ENCODE data around the gene OR10A7. TPM values are rescaled to one million over a fixed set of nuclear protein-coding genes. Genes with fewer than 3 reads are reported as not detected.
"Not testable (repeated sequence)": the region's sequence is repeated elsewhere in the genome, so short reads cannot be mapped to it uniquely, and the experiment has no call there.

The OR10A7 gene, protein sequence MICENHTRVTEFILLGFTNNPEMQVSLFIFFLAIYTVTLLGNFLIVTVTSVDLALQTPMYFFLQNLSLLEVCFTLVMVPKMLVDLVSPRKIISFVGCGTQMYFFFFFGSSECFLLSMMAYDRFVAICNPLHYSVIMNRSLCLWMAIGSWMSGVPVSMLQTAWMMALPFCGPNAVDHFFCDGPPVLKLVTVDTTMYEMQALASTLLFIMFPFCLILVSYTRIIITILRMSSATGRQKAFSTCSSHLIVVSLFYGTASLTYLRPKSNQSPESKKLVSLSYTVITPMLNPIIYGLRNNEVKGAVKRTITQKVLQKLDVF
- total RNA-seq (not detected), polyA plus RNA-seq (ENCODE audit: insufficient read depth, low read depth, low replicate concordance) (not detected)
- long read RNA-seq, donor 1, result 0 reads
- long read RNA-seq, donor 2, result 0 reads
- long read RNA-seq, donor 3, result 0 reads
- long read RNA-seq, donor 4, result 0 reads
- long read RNA-seq, donor 5, result 0 reads
- long read RNA-seq, donor 6, result 0 reads
- long read RNA-seq, donor 7, result 0 reads
- long read RNA-seq, donor 8, result 0 reads
- long read RNA-seq, donor 9, result 0 reads
- long read RNA-seq, donor 10, result 0 reads

DNA sequence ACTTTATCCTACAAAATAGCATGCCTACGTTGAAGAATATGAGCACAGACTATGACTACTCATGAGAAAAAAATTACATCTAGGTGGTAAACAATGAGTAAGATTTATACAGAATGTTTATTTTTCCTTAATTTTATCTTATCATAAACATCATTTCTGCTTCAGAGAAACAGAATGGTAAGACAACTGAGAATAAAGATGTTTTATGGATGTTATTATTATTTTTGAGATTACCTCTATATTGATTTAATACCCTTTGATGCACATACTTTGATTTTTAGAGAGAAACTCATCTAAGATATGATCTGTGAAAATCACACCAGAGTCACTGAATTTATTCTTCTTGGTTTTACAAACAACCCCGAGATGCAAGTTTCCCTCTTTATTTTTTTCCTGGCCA lies at the start of gene OR10A7:
OR10A7 (plus strand) TSS at position 301 of the 400 bp plus-strand sequence; CDS start at position 301, 0 bp downstream.
- FAIRE-seq (no peak), DNase-seq (no peak)
- Histone ChIP-seq H3K4me3 (ENCODE audit: low read length in 3 of 3) (no peak within 1 kb of the TSS), H3K9me3 (ENCODE audit: control insufficient read depth in 2 of 3, insufficient read depth in 1 of 3, low read length in 3 of 3) (no peaks in the 10 kb centered on the region), H3K36me3 (ENCODE audit: control insufficient read depth in 2 of 3, insufficient read depth in 3 of 3, low read length in 3 of 3) (no peaks in the 10 kb centered on the region), H3K4me1 (ENCODE audit: control insufficient read depth in 2 of 3, insufficient read depth in 2 of 3, low read depth in 1 of 3, low read length in 3 of 3) (no peaks in the 10 kb centered on the region), H3K27ac (ENCODE audit: low read depth in 2 of 2, low read length in 2 of 2) (no peak within 1 kb of the TSS), H3K27me3 (ENCODE audit: control insufficient read depth, insufficient read depth, low read length) (no peaks in the 10 kb centered on the region), H3K9ac (ENCODE audit: low read length in 3 of 3) (no peak within 1 kb of the TSS)
- intact Hi-C loops (cut with DNase I), result no loop called here
- TF ChIP-seq, protein P1, sequence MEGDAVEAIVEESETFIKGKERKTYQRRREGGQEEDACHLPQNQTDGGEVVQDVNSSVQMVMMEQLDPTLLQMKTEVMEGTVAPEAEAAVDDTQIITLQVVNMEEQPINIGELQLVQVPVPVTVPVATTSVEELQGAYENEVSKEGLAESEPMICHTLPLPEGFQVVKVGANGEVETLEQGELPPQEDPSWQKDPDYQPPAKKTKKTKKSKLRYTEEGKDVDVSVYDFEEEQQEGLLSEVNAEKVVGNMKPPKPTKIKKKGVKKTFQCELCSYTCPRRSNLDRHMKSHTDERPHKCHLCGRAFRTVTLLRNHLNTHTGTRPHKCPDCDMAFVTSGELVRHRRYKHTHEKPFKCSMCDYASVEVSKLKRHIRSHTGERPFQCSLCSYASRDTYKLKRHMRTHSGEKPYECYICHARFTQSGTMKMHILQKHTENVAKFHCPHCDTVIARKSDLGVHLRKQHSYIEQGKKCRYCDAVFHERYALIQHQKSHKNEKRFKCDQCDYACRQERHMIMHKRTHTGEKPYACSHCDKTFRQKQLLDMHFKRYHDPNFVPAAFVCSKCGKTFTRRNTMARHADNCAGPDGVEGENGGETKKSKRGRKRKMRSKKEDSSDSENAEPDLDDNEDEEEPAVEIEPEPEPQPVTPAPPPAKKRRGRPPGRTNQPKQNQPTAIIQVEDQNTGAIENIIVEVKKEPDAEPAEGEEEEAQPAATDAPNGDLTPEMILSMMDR (IDR thresholded peaks at IDR 0.05; ENCODE audit: borderline replicate concordance, extremely low read depth, insufficient read depth), result no peak

DNA sequence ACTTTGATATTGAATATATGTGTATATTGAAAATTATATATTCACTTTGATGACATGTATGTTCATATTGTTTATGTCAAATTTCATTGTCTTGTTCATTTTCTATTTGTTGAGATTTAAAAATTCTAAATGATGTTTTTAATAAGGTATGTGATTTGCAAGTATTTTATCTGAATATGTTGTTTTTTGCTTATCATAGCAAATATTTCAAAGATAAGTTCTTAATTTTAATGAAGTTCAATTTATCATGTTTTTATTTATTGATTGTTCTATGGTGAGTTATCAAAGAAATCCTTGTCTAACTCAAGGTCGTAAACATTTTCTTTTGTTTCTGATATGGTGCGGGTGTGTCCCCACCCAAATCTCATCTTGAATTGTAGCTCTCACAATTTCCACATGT lies 49.4 kb upstream of the OR10A7 start:
- intact Hi-C loops (cut with DNase I), result no loop called here
- no peaks in the 10 kb centered on the region for H3K9me3 ChIP-seq (ENCODE audit: control insufficient read depth in 2 of 3, insufficient read depth in 1 of 3, low read length in 3 of 3)
- no peak overlapping the region for H3K27ac ChIP-seq (ENCODE audit: low read depth in 2 of 2, low read length in 2 of 2)
- H3K36me3 ChIP-seq (ENCODE audit: control insufficient read depth in 2 of 3, insufficient read depth in 3 of 3, low read length in 3 of 3), result no peaks in the 10 kb centered on the region
- FAIRE-seq, result peak; percentile 76
- H3K9ac ChIP-seq (ENCODE audit: low read length in 3 of 3), result no peak overlapping the region
- no peaks in the 10 kb centered on the region for H3K4me1 ChIP-seq (ENCODE audit: control insufficient read depth in 2 of 3, insufficient read depth in 2 of 3, low read depth in 1 of 3, low read length in 3 of 3)
- no peak overlapping the region for H3K4me3 ChIP-seq (ENCODE audit: low read length in 3 of 3)
- no peak for DNase-seq
- TF ChIP-seq, protein P1 (IDR thresholded peaks at IDR 0.05; ENCODE audit: borderline replicate concordance, extremely low read depth, insufficient read depth), result no peak
- H3K27me3 ChIP-seq (ENCODE audit: control insufficient read depth, insufficient read depth, low read length), result no peaks in the 10 kb centered on the region

DNA sequence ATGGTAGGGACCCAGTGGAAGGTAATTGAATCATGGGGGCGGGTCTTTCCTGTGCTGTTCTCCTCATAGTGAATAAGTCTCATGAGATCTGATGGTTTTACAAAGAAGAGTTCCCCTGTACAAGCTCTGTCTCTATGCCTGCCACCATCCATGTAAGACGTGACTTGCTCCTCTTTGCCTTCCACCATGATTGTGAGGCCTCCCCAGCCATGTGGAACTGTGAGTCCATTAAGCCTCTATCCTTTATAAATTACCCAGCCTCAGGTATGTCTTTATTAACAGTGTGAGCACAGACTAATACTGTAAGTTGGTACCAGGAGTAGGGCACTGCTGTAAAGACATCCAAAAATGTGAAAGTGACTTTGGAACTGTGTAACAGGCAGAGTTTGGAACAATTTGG lies 49.0 kb upstream of the OR10A7 start:
- H3K36me3 ChIP-seq (ENCODE audit: control insufficient read depth in 2 of 3, insufficient read depth in 3 of 3, low read length in 3 of 3); H3K9me3 ChIP-seq (ENCODE audit: control insufficient read depth in 2 of 3, insufficient read depth in 1 of 3, low read length in 3 of 3); DNase-seq; H3K27ac ChIP-seq (ENCODE audit: low read depth in 2 of 2, low read length in 2 of 2); FAIRE-seq; H3K27me3 ChIP-seq (ENCODE audit: control insufficient read depth, insufficient read depth, low read length); H3K9ac ChIP-seq (ENCODE audit: low read length in 3 of 3); H3K4me1 ChIP-seq (ENCODE audit: control insufficient read depth in 2 of 3, insufficient read depth in 2 of 3, low read depth in 1 of 3, low read length in 3 of 3); H3K4me3 ChIP-seq (ENCODE audit: low read length in 3 of 3); intact Hi-C loops (cut with DNase I): not testable (repeated sequence)

DNA sequence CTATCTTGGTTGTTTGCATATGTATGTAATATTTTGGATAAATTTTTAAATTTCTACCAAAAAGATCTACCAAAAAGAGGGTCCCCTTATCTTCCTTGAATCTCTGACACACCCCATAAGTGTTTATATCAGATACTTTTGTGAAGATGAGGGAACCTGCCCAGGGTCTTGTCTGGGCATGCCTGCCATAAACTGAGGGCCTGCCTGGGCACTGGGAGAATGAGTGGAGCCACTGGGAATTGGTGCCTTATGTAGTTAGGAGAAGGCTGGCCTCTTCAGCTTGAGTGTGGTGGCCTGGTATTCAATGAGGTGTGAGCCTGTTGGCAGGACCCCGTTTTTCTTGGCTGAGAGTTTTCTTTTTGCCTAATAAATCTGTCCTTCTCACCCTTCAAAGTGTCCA lies 48.1 kb upstream of the OR10A7 start:
- DNase-seq (peak in 1 of 5 donors; percentile 10), FAIRE-seq (no peak)
- H3K4me3 ChIP-seq (ENCODE audit: low read length in 3 of 3), result no peak overlapping the region
- no peaks in the 10 kb centered on the region for H3K9me3 ChIP-seq (ENCODE audit: control insufficient read depth in 2 of 3, insufficient read depth in 1 of 3, low read length in 3 of 3)
- TF ChIP-seq, protein P1 (IDR thresholded peaks at IDR 0.05; ENCODE audit: borderline replicate concordance, extremely low read depth, insufficient read depth), result no peak
- no peak overlapping the region for H3K27ac ChIP-seq (ENCODE audit: low read depth in 2 of 2, low read length in 2 of 2)
- H3K36me3 ChIP-seq (ENCODE audit: control insufficient read depth in 2 of 3, insufficient read depth in 3 of 3, low read length in 3 of 3), result no peaks in the 10 kb centered on the region
- H3K27me3 ChIP-seq (ENCODE audit: control insufficient read depth, insufficient read depth, low read length), result no peaks in the 10 kb centered on the region
- no peaks in the 10 kb centered on the region for H3K4me1 ChIP-seq (ENCODE audit: control insufficient read depth in 2 of 3, insufficient read depth in 2 of 3, low read depth in 1 of 3, low read length in 3 of 3)
- intact Hi-C loops (cut with DNase I), result no loop called here
- no peak overlapping the region for H3K9ac ChIP-seq (ENCODE audit: low read length in 3 of 3)
